H9 (cell line): ENCODE measurements around the gene DMD. TPM values are rescaled to one million over a fixed set of nuclear protein-coding genes. Genes with fewer than 3 reads are reported as not detected.

Experiments used
- DNase-seq: peaks from one replicate; pipeline ENCODE4 v3.0.0-alpha.2; 2017
- H2AFZ ChIP-seq: one replicate; pipeline ENCODE4 v1.6.1; 2013; ENCODE audit warnings: mild to moderate bottlenecking, low read length, control low read depth, moderate library complexity
- H2AK5ac ChIP-seq: 2 replicates; pipeline ENCODE4 v1.6.1; 2013; ENCODE audit warnings: low read length, control low read depth, mixed read lengths; ENCODE audit not compliant: insufficient read length
- H2BK120ac ChIP-seq: one replicate; pipeline ENCODE4 v1.6.1; 2013; ENCODE audit warnings: low read depth, mild to moderate bottlenecking, low read length, control low read depth, inconsistent platforms; ENCODE audit not compliant: poor library complexity, severe bottlenecking
- H2BK12ac ChIP-seq: 2 replicates; pipeline ENCODE4 v1.6.1; 2013; ENCODE audit warnings: low read length, control low read depth, mixed read lengths, low read depth; ENCODE audit not compliant: insufficient read length
- H2BK15ac ChIP-seq: 2 replicates; pipeline ENCODE4 v1.6.1; 2013; ENCODE audit warnings: low read depth, low read length, control low read depth
- H2BK20ac ChIP-seq: one replicate; pipeline ENCODE4 v1.6.1; 2013; ENCODE audit warnings: low read depth, mild to moderate bottlenecking, low read length, control low read depth, inconsistent platforms; ENCODE audit not compliant: poor library complexity, severe bottlenecking
- H2BK5ac ChIP-seq: 2 replicates; pipeline ENCODE4 v1.6.1; 2013; ENCODE audit warnings: low read length, control low read depth, mixed read lengths; ENCODE audit not compliant: insufficient read length
- H3K14ac ChIP-seq: 2 replicates; pipeline ENCODE4 v1.6.1; 2013; ENCODE audit warnings: low read length, control low read depth; ENCODE audit not compliant: insufficient read depth
- H3K18ac ChIP-seq: 2 replicates; pipeline ENCODE4 v1.6.1; 2013; ENCODE audit warnings: low read depth, mild to moderate bottlenecking, mixed read lengths, low read length, control low read depth; ENCODE audit not compliant: insufficient read length
- H3K23ac ChIP-seq: 2 replicates; pipeline ENCODE4 v1.6.1; 2013; ENCODE audit warnings: low read length, control low read depth, mixed read lengths, low read depth; ENCODE audit not compliant: insufficient read length
- H3K23me2 ChIP-seq: 2 replicates; pipeline ENCODE4 v1.6.1; 2013; ENCODE audit warnings: low read depth, mild to moderate bottlenecking, mixed read lengths, low read length, control low read depth; ENCODE audit not compliant: insufficient read length, poor library complexity, severe bottlenecking
- H3K27ac ChIP-seq: 2 replicates; pipeline ENCODE4 v1.5.1; 2013; ENCODE audit warnings: low read length, control low read depth, mixed read lengths, low read depth; ENCODE audit not compliant: insufficient read length
- H3K27me3 ChIP-seq: 2 replicates; pipeline ENCODE4 v1.6.1; 2013; ENCODE audit warnings: low read length, control low read depth, inconsistent platforms; ENCODE audit not compliant: insufficient read depth
- H3K4ac ChIP-seq: 2 replicates; pipeline ENCODE4 v1.6.1; 2013; ENCODE audit warnings: low read depth, mild to moderate bottlenecking, control low read depth, inconsistent platforms, low read length, moderate library complexity
- H3K4me1 ChIP-seq: 2 replicates; pipeline ENCODE4 v1.6.1; 2013; ENCODE audit warnings: low read length, control low read depth, inconsistent platforms; ENCODE audit not compliant: insufficient read depth
- H3K4me2 ChIP-seq: 2 replicates; pipeline ENCODE4 v1.6.1; 2013; ENCODE audit warnings: low read length, control low read depth, mixed read lengths; ENCODE audit not compliant: insufficient read length, insufficient read depth
- H3K56ac ChIP-seq: 2 replicates; pipeline ENCODE4 v1.6.1; 2013; ENCODE audit warnings: low read depth, mild to moderate bottlenecking, mixed read lengths, low read length, control low read depth; ENCODE audit not compliant: insufficient read length
- H3K79me1 ChIP-seq: 2 replicates; pipeline ENCODE4 v1.6.1; 2013; ENCODE audit warnings: low read depth, mild to moderate bottlenecking, moderate library complexity, low read length, control low read depth, inconsistent platforms; ENCODE audit not compliant: insufficient read depth, poor library complexity, severe bottlenecking
- H3K79me2 ChIP-seq: 2 replicates; pipeline ENCODE4 v1.6.1; 2013; ENCODE audit warnings: low read length, control low read depth, inconsistent platforms; ENCODE audit not compliant: insufficient read depth
- H3K9ac ChIP-seq: 2 replicates; pipeline ENCODE4 v1.6.1; 2013; ENCODE audit warnings: low read length, control low read depth, mixed read lengths; ENCODE audit not compliant: insufficient read length; ENCODE audit errors: extremely low read depth
- H3K9me3 ChIP-seq: one replicate; pipeline ENCODE4 v1.6.1; 2013; ENCODE audit warnings: low read depth, low read length, inconsistent platforms; ENCODE audit not compliant: control insufficient read depth
- H3T11ph ChIP-seq: one replicate; pipeline ENCODE4 v1.6.1; 2013; ENCODE audit warnings: mild to moderate bottlenecking, low read length, control low read depth, inconsistent platforms
- H4K20me1 ChIP-seq: one replicate; pipeline ENCODE4 v1.6.1; 2013; ENCODE audit not compliant: control insufficient read depth, insufficient read length, insufficient read depth
- H4K5ac ChIP-seq: 2 replicates; pipeline ENCODE4 v1.6.1; 2013; ENCODE audit warnings: low read depth, mild to moderate bottlenecking, mixed read lengths, low read length, control low read depth; ENCODE audit not compliant: insufficient read length
- H4K8ac ChIP-seq: replicated peaks from 2 replicates; pipeline ENCODE4 v1.6.1; 2013; ENCODE audit warnings: low read length, control low read depth, mixed read lengths, low read depth; ENCODE audit not compliant: insufficient read length
- H4K91ac ChIP-seq: 2 replicates; pipeline ENCODE4 v1.6.1; 2013; ENCODE audit warnings: low read depth, mild to moderate bottlenecking, moderate library complexity, mixed read lengths, low read length, control low read depth; ENCODE audit not compliant: insufficient read length
- H3K27ac Mint-ChIP-seq, 3 experiments: 2 replicates in 2 of 3; 3 replicates in 1 of 3; pipeline ENCODE4 v1.8.0; 2020 to 2021; ENCODE audit warnings: mixed read lengths in 3 of 3, mild to moderate bottlenecking in 1 of 3, moderate library complexity in 1 of 3
- H3K27me3 Mint-ChIP-seq: 2 replicates; pipeline ENCODE4 v1.8.0; 2021; ENCODE audit warnings: low read depth, mild to moderate bottlenecking, moderate library complexity, mixed read lengths
- H3K36me3 Mint-ChIP-seq, 3 experiments: 2 replicates in 2 of 3; 3 replicates in 1 of 3; pipeline ENCODE4 v1.8.0; 2020 to 2021; ENCODE audit warnings: low read depth in 3 of 3, mixed read lengths in 3 of 3; ENCODE audit not compliant: insufficient read depth in 1 of 3
- H3K4me1 Mint-ChIP-seq, 2 experiments: 2 replicates each; pipeline ENCODE4 v1.8.0; 2020; ENCODE audit warnings: mixed read lengths in 2 of 2
- H3K4me3 Mint-ChIP-seq, 2 experiments: 2 replicates in 1 of 2; 3 replicates in 1 of 2; pipeline ENCODE4 v1.8.0; 2020 to 2021; ENCODE audit warnings: mild to moderate bottlenecking in 2 of 2, mixed read lengths in 2 of 2, moderate library complexity in 1 of 2
- H3K9me3 Mint-ChIP-seq, 2 experiments: 2 replicates in 1 of 2; 3 replicates in 1 of 2; pipeline ENCODE4 v1.8.0; 2020; ENCODE audit warnings: mild to moderate bottlenecking in 2 of 2, mixed read lengths in 2 of 2, moderate library complexity in 1 of 2
- CTCF ChIP-seq: fragments of 200-600 bp; sonication (generic); conservative IDR thresholded peaks from 3 replicates; pipeline ENCODE4 v1.8.0; 2021; ENCODE audit warnings: antibody characterized with exemption, mild to moderate bottlenecking
- WGBS: extraction: QIAGEN DNeasy Blood & Tissue Kit; methylation state at CpG from one replicate; pipeline ENCODE4 v1.1.7; 2013; ENCODE audit warnings: missing lambda C conversion rate, low lambda C conversion rate, mixed read lengths; ENCODE audit not compliant: insufficient read length; ENCODE audit errors: extremely low coverage; 5-methylcytosine and 5-hydroxymethylcytosine counted together
- total RNA-seq: library from RNA; stranded (reverse); gene quantifications from 2 replicates; pipeline ENCODE4 v1.2.1, GENCODE V29; 2021

Gene DMD
- total RNA-seq, 1 experiment from 2014 or later: 3.8 TPM

- Histone ChIP-seq H3K79me2 (no peaks in the 10 kb centered on the region), H3K79me1 (no peaks in the 10 kb centered on the region), H2BK5ac (no peak overlapping the region), H4K5ac (no peak overlapping the region), H2BK15ac (no peak overlapping the region), H3K27me3 (no peaks in the 10 kb centered on the region), H3K14ac (no peak overlapping the region), H3K4me1 (no peaks in the 10 kb centered on the region), H4K91ac (no peak overlapping the region), H3T11ph (no peak overlapping the region), H3K4ac (no peak overlapping the region), H3K23ac (no peak overlapping the region), H4K20me1 (no peaks in the 10 kb centered on the region), H2AK5ac (no peak overlapping the region), H3K9me3 (no peaks in the 10 kb centered on the region), H3K23me2 (no peaks in the 10 kb centered on the region), H3K27ac (no peak overlapping the region), H3K56ac (no peak overlapping the region), H3K18ac (no peak overlapping the region), H3K4me2 (no peak overlapping the region), H3K9ac (no peak overlapping the region), H2BK20ac (no peak overlapping the region), H2BK12ac (no peak overlapping the region), H4K8ac (no peak overlapping the region), H2BK120ac (no peak overlapping the region), H2AFZ (no peak overlapping the region)
- no CpG with 5 or more reads among the region's 4 CpGs for WGBS
- Mint-ChIP-seq H3K27ac (no peak overlapping the region), H3K4me1 (peaks cover 1 to 2% of the 10 kb centered on the region in 2 experiments; a peak in 3 of 4 replicates), H3K4me3 (no peak overlapping the region), H3K36me3 (no peaks in the 10 kb centered on the region; a peak in 2 of 7 replicates), H3K27me3 (no peaks in the 10 kb centered on the region), H3K9me3 (peaks cover 0 to 11% of the 10 kb centered on the region in 2 experiments; a peak in 3 of 5 replicates)
- no peak for TF ChIP-seq CTCF
- DNase-seq: no peak
Observed at GRCh38 chrX:33178218-33178617, 33.1 kb downstream of the DMD start.
